ENCODE data around the gene UTP4.
"Not testable (repeated sequence)": the region's sequence is repeated elsewhere in the genome, so short reads cannot be mapped to it uniquely, and the experiment has no call there.

The UTP4 gene

DNA sequence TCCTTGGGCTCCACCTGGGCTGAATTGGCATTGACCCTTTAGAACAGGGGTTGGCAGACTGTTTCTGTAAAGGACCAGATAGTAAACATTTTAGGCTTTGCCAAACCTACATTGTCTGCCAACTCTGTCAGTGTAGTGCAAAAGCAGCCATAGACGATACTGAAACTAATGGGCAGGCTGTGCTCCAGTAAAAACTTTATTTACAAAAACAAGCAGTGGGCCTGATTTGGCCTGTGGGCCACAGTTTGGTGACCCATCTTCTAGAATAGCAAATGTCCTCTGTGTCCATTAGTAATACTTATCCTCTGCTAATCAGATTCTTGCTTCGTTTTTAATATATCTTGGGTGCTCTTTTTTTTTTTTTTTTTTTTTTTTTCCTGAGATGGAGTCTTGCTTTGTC is 6.2 kb downstream of the UTP4 start:
- no peak for ATAC-seq

DNA sequence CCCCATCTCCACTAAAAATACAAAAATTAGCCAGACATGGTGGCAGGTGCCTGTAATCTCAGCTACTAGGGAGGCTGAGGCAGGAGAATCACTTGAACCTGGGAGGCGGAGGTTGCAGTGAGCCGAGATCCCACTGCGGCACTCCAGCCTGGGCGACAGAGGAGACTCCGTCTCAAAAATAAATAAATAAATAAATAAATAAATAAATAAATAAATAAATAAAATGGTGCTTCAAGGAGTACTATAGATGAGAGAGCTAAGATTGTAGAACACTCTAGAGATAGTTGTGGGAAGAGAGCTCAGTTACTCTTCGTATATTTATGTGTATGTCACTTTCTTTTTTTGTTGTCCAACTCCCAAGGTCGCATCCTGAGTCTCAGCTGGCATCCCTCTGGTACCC is 7.0 kb downstream of the UTP4 start:
- not testable (repeated sequence) for ATAC-seq; H3K9me3 Mint-ChIP-seq; H3K4me3 Mint-ChIP-seq; DNase-seq (ENCODE audit: low spot score in 2 of 2); H3K27ac Mint-ChIP-seq
- peaks cover 13% of the 10 kb centered on the region for H3K4me1 Mint-ChIP-seq
- H3K36me3 Mint-ChIP-seq, result peaks cover 100% of the 10 kb centered on the region

More for the DNA sequence above, 6.2 kb downstream of the UTP4 start:
- peaks cover 100% of the 10 kb centered on the region for H3K36me3 Mint-ChIP-seq
- no peak overlapping the region for H3K27ac Mint-ChIP-seq
- H3K9me3 Mint-ChIP-seq, result no peaks in the 10 kb centered on the region
- peaks cover 21% of the 10 kb centered on the region for H3K4me1 Mint-ChIP-seq
- no peak overlapping the region for H3K4me3 Mint-ChIP-seq
- no peak for DNase-seq (ENCODE audit: low spot score in 2 of 2)

DNA sequence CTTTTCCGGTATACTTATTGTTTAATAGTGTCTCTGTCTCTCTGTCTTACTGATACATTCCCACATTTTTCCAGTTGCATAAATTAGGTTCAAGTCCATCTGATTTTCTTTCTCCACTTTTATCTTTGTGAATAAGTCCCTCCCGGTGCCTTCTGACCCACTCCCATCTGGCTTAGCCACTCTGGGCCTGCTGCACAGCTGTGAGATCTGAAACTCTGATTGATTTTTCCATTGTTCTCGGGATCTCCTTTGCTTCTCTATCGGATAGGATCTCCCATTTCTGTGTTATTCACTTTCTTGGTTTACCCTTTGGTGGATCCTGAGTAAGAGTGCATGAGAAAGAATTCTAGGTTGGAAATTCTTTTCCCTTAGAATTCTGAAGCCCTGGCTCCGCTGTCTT is 8.6 kb downstream of the UTP4 start:
- Mint-ChIP-seq H3K9me3 (no peaks in the 10 kb centered on the region), H3K4me1 (peaks cover 7% of the 10 kb centered on the region), H3K4me3 (no peak overlapping the region), H3K36me3 (peaks cover 100% of the 10 kb centered on the region), H3K27ac (peak overlapping the region; percentile 58)
- no peak for ATAC-seq
- DNase-seq (ENCODE audit: low spot score in 2 of 2), result no peak

DNA sequence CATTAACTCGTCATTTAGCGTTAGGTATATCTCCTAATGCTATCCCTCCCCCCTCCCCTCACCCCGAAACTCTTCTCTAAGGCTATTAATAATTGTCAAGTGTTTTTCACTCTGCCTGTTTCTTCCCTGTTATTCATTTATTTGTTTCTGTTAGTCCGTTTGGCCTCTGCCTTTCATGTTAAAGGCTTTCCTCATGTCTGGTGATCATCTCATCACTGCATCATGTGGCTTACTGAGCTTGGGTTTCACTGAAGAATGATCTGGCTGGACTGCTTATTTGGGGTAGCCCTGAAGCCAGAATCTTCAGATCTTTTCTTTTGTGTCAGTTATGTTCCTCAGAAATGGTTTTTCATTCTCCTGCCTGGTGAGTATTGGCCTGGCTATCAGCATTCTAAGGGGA is 9.5 kb downstream of the UTP4 start:
- no peaks in the 10 kb centered on the region for H3K9me3 Mint-ChIP-seq
- ATAC-seq, result no peak
- H3K4me3 Mint-ChIP-seq, result no peak overlapping the region
- peaks cover 5% of the 10 kb centered on the region for H3K4me1 Mint-ChIP-seq
- no peak for DNase-seq (ENCODE audit: low spot score in 2 of 2)
- H3K36me3 Mint-ChIP-seq, result peaks cover 100% of the 10 kb centered on the region
- peak overlapping the region; percentile 58 for H3K27ac Mint-ChIP-seq

DNA sequence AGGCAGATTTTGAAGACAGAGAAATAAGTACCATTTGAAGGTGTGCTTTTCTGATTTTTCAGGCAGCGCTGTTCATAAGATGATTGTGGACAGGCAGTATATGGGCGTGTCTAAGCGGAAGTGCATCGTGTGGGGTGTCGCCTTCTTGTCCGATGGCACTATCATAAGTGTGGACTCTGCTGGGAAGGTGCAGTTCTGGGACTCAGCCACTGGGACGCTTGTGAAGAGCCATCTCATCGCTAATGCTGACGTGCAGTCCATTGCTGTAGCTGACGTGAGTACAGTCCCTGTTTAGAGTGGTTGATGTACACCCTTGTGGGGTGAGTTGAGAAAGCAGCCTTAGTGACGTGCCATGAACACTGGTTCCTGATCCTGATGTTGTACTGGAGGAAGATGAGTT is 10.7 kb downstream of the UTP4 start:
- no peak overlapping the region for H3K4me3 Mint-ChIP-seq
- DNase-seq (ENCODE audit: low spot score in 2 of 2), result no peak
- no peaks in the 10 kb centered on the region for H3K9me3 Mint-ChIP-seq
- ATAC-seq, result peak; percentile 34
- H3K27ac Mint-ChIP-seq, result no peak overlapping the region
- peaks cover 5% of the 10 kb centered on the region for H3K4me1 Mint-ChIP-seq
- peaks cover 100% of the 10 kb centered on the region for H3K36me3 Mint-ChIP-seq

DNA sequence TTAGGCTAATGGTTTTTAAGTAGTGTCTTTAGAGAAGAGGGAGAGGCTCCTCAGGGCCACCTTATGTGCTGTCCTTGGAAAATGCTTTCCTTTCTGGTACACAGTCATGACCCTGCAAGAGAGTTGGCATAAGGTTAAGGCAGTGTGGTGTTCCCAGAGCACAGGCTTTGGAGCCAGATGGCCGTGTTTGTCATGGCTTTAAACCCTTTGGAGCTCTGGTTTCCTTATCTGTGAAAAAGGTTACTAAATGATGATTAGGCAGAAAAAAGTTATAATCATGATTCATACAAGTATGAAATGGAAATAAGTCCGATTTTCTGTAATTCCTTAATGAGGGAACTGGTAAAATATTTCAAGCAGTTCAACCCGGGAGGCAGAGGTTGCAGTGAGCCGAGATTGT is 13.2 kb downstream of the UTP4 start:
- Mint-ChIP-seq H3K27ac (no peak overlapping the region), H3K4me3 (no peak overlapping the region), H3K4me1 (peaks cover 5% of the 10 kb centered on the region), H3K9me3 (no peaks in the 10 kb centered on the region), H3K36me3 (peaks cover 100% of the 10 kb centered on the region)
- ATAC-seq (no peak), DNase-seq (ENCODE audit: low spot score in 2 of 2) (no peak)

DNA sequence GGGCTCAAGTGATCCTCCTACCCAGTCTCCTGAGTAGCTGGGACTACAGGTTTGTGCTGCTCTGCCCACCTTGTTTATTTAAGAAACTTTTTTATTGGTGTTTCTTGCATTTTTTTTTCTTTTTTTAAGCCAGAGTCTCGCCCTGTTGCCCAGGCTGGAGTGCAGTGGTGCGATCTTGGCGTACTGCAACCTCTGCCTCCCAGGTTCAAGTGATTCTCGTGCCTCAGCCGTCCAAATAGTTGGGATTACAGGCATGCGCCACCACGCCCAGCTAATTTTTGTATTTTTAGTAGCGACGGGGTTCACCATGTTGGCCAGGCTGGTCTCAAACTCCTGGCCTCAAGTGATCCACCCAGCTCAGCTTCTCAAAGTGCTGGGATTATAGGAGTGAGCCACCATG is 17.2 kb downstream of the UTP4 start:
- H3K9me3 Mint-ChIP-seq; ATAC-seq; H3K4me1 Mint-ChIP-seq; H3K27ac Mint-ChIP-seq; H3K4me3 Mint-ChIP-seq; DNase-seq (ENCODE audit: low spot score in 2 of 2): not testable (repeated sequence)
- H3K36me3 Mint-ChIP-seq, result peaks cover 100% of the 10 kb centered on the region

DNA sequence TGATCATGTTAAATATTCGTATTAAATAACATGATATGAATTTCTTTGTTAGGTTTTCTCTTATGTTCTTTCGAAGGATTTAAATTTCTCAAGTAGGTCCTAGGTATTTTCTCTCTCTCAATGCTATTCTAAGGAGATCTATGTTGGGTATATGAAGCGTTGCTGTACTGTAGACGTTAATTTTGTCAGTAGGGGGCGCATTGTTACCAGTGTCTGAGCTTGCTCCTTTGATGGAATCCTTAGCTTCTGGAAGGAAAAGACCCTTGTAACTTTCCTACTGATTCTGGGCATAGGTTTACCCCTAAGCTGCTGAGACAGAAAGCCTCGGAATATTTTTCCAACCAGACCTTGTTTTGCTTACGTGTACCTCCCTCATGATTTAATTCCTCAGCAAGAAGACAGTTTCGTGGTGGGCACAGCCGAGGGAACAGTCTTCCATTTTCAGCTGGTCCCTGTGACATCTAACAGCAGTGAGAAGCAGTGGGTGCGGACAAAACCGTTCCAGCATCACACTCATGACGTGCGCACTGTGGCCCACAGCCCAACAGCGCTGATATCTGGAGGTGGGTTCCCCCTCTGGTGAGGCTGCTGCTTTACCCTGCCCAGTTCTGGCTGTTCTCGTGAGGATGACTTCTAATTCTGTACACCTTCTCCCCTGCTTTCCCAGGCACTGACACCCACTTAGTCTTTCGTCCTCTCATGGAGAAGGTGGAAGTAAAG is 17.9 kb downstream of the UTP4 start:
- ATAC-seq (peak; percentile 67), DNase-seq (ENCODE audit: low spot score in 2 of 2) (peak; percentile 35 to 61)
- Mint-ChIP-seq H3K27ac (no peak overlapping the region), H3K9me3 (no peaks in the 10 kb centered on the region), H3K4me3 (no peak overlapping the region), H3K4me1 (peaks cover 5% of the 10 kb centered on the region), H3K36me3 (peaks cover 100% of the 10 kb centered on the region)

DNA sequence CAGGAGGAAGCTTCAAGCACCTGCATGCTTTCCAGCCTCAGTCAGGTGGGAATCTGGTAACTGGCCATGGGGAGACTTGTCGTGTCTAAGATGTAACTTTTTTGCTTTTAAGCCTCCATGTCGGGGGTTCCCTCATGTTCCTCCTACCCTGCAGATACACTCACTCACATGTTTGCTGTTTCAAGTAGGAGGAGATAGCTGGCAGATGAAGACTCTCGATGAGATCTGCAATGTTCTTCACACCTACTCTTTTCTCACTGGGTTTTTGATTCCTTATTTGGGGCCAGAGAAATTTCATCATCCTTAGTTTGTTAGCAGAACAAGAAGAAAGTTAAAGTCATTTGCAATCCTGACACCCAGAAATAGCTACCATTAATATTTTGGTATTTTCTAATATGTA is 24.7 kb downstream of the UTP4 start:
- H3K36me3 Mint-ChIP-seq, result peaks cover 100% of the 10 kb centered on the region
- H3K4me3 Mint-ChIP-seq, result no peak overlapping the region
- no peak for DNase-seq (ENCODE audit: low spot score in 2 of 2)
- peak overlapping the region; percentile 45 for H3K27ac Mint-ChIP-seq
- H3K4me1 Mint-ChIP-seq, result peaks cover 5% of the 10 kb centered on the region
- ATAC-seq, result no peak
- H3K9me3 Mint-ChIP-seq, result no peaks in the 10 kb centered on the region

DNA sequence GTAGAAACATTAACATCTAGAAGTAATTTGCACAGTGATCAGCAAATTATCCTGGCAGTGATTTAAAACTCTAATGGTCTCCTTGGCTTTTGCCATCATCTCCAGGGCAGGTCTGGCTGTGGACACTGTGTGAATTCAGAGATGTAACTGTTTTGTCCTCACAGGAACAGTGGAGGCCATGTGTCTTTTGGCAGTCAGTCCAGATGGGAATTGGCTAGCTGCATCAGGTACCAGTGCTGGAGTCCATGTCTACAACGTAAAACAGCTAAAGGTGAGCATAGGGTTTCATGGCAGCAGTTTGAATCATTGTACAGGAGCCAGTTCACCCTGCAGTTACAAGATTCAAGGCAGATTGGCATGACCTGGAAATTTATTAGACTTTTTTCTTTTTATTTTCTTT is 27.7 kb downstream of the UTP4 start:
- Mint-ChIP-seq H3K36me3 (peaks cover 100% of the 10 kb centered on the region), H3K4me1 (peaks cover 5% of the 10 kb centered on the region), H3K4me3 (no peak overlapping the region), H3K27ac (no peak overlapping the region), H3K9me3 (no peaks in the 10 kb centered on the region)
- no peak for ATAC-seq
- DNase-seq (ENCODE audit: low spot score in 2 of 2), result no peak

DNA sequence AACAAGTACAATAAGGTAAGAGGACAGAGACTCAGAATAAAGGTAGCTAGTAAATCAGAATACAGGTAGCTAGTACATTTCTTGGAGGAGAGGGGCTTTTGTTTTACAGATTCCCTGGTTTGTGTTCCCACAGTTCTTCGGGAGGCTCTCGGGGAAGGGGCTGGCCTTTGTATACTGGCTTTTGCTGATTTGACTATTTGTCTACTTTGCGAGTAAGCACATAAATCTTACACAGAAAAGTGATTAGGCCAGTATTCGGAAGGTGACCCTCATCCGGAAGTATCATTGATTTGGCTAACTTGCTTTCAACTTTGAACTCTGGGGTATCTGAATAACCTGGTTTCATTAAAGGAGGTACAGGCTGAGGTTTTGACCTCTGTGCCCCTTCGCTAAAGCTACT is 33.1 kb downstream of the UTP4 start:
- no peak for ATAC-seq
- Mint-ChIP-seq H3K27ac (peak overlapping the region; percentile 88), H3K4me3 (peak overlapping the region; percentile 54), H3K4me1 (peaks cover 25% of the 10 kb centered on the region), H3K9me3 (no peaks in the 10 kb centered on the region), H3K36me3 (peaks cover 100% of the 10 kb centered on the region)
- no peak for DNase-seq (ENCODE audit: low spot score in 2 of 2)

DNA sequence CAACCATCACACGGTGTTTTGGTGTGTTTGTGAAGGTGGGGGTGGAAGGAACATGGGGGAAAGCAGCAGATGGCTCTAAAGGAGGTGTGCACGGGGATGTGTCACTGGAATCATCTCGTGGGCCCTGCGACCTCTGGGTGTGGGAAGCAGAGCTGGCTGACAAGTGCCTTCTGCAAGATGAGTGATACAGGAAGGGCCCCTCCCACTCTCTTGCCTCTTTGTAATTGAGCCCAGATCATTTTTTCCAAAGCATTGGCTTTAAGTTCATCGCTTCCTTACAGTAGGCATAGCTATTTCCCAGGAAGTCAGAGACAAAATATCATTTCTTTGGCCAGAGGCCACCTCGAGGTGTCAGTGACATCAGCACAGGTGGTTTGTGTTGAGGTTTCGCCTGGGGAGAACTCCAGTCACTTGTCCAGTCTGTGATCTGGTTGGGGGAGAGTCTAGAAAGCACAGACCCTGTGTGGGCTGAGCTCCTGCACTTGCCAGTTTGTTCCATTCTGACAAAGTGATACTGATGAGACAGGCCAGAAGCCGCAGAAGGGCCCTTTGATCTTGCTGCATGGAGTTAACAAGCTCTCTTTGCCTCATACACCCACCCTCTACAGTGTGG is 33.9 kb downstream of the UTP4 start:
- peak; percentile 98 for ATAC-seq
- Mint-ChIP-seq H3K9me3 (no peaks in the 10 kb centered on the region), H3K4me3 (peak overlapping the region; percentile 54), H3K27ac (peak overlapping the region; percentile 88), H3K36me3 (peaks cover 97% of the 10 kb centered on the region), H3K4me1 (peaks cover 25% of the 10 kb centered on the region)
- DNase-seq (ENCODE audit: low spot score in 2 of 2), result peak; percentile 46 to 79

DNA sequence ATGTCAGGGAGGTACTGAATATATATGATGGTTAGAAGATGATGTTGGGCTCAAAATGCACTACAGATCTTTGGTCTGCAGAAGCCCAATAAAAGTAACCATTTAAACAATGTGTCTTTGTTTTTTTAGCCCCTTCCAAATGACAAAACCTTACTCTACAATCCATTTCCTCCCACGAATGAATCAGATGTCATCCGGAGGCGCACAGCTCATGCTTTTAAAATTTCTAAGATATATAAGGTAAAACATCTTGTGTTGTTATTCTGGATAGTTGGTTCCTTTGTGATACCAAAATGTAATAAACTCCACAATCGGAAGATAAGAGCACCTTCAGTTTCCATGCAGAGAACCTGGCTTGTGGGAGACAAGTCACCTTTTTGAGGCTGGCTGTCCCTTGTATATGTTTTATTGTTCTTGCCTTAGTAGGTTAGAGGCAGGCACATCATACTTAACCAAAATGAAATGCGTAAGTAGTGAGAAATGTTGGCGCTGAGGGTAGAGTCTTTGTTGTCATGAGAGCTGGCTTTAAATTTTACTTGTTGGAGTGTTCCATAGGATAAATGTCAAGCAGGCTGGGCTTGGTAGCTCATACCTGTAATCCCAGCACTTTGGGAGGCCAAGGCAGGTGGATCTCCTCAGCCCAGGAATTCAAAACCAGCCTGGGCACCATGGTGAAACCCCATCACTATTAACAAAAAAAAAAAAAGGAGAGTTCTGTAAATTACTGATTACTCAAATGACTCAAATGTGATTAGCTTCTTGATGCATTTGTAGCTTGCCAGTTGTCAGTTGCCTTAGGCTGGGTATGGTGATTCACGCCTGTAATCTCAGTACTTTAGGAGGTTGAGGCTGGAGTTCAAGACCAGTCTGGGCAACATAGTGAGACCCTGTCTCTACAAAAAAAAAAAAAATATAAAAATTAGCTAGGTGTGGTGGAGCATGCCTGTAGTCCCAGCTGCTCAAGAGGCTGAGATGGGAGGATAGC is 34.8 kb downstream of the UTP4 start:
- Mint-ChIP-seq H3K4me3 (peak overlapping the region; percentile 54), H3K36me3 (peaks cover 88% of the 10 kb centered on the region), H3K27ac (peak overlapping the region; percentile 88), H3K4me1 (peaks cover 25% of the 10 kb centered on the region), H3K9me3 (no peaks in the 10 kb centered on the region)
- DNase-seq (ENCODE audit: low spot score in 2 of 2) (no peak), ATAC-seq (no peak)

DNA sequence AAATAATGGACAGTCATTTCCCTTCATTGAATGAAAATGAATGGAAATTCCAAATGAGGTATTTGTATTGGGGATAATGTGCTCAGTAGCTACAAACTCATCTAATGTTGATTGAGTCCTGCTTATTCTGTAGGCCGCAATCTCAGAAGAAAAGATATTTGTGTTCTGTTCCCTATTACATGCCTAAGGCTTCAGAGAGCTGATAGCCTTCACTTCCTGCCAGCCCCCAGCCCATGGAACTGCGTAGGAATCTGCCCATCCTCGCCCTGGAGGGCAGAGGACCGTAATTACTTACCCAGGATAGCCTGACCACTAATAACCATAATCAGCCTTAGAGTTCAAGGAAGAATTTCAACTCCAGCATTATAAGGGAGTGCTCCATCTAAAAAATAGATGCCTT is 36.6 kb downstream of the UTP4 start:
- Mint-ChIP-seq H3K4me3 (no peak overlapping the region), H3K9me3 (no peaks in the 10 kb centered on the region), H3K36me3 (peaks cover 76% of the 10 kb centered on the region), H3K4me1 (peaks cover 32% of the 10 kb centered on the region), H3K27ac (no peak overlapping the region)
- ATAC-seq (no peak), DNase-seq (ENCODE audit: low spot score in 2 of 2) (no peak)

DNA sequence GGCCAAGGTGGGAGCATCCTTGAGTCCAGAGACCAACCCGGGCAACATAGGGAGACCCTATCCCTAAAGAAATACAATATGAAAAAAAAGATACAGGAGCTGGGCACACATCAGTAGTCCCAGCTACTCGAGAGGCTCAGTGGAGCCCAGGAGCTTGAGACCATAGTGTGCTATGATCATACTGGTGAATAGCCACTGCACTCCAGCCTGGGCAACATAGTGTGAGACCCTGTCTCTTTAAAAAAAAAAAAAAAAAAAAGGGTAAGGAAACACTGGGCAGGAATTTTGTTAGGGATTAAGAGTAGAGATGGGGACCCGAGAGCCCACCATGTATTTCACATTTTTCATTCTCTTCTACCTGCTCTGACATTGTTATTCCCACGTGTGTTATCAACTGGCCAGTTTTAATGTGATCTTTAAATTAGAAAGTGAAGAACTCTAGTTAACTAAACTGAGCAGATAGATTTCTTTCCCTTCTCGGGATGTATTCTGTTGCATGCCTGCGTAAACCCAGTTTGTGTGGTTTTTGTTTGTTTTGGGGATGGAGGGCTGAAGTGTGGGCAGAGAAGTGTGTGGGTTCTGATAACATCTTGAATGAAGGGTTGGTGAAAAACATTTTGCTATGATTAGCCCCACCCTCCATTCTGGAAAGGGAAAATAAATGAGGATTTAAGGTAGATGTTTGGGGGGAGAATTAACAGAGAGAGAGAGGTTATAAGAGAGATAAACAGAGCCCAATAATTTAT is 37.3 kb downstream of the UTP4 start:
- Mint-ChIP-seq H3K9me3 (no peaks in the 10 kb centered on the region), H3K4me1 (peaks cover 32% of the 10 kb centered on the region), H3K36me3 (peaks cover 74% of the 10 kb centered on the region), H3K4me3 (no peak overlapping the region), H3K27ac (no peak overlapping the region)
- no peak for DNase-seq (ENCODE audit: low spot score in 2 of 2)
- no peak for ATAC-seq
